HuH-7.5 (cell line): ENCODE measurements around the gene KRTAP2-4.
"Not testable (repeated sequence)": the region's sequence is repeated elsewhere in the genome, so short reads cannot be mapped to it uniquely, and the experiment has no call there.

Source experiments
- DNase-seq: peaks from one replicate; pipeline ENCODE4 v3.0.0; 2011; ENCODE audit warnings: low spot score

The KRTAP2-4 gene

DNA sequence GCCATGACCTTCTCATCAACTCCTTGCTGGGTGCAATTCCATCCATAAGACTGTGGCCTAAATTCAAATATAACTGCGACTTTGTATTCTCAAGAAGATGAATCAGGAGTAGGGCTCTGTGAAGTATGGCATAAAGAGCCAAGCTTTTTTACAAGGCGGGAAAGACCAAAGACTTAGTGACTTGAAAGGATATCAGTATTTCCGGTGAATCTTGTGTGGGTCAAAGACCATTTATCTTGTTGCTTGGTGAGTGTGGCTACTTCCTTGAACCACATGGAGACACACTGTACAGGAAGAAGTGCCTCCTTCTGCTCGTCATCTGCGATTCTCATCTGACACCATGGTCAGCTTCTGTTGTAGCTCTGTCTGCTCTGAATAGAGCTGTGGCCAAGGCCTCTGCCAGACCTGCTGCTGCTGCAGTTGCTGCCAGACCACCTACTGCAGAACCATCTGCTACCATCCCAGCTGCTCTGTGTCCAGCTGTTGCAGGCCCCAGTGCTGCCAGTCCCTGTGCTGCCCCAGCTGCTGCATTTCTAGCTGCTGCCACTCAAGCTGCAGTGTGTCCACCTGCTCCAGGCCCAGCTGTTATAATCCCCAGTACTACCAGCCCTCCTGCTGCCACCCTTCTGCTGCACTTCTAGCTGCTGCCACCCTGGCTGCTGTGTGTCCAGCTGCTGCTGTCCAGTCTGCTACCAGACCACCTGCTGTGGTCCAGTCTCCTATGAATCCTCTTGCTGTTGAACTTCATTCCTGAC is 6.1 kb upstream of the KRTAP2-4 start:
- no peak for DNase-seq

DNA sequence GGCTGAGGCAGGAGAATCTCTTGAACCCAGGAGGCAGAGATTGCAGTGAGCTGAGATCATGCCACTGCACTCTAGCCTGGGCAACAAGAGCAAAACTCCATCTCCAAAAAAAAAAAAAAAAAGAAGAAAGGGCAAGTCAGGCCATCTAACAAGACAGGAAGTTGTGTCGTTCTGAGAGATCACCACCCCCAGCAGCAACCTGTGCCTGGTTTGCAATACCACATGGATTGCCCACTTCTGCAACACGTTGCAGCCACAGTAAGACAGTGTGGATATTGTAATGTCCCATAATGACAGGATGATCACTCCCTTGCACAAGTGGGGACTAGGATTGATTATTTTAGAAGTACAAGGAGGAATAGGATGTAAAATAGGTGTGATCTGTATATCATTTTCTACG is 3.4 kb upstream of the KRTAP2-4 start:
- no peak for DNase-seq

DNA sequence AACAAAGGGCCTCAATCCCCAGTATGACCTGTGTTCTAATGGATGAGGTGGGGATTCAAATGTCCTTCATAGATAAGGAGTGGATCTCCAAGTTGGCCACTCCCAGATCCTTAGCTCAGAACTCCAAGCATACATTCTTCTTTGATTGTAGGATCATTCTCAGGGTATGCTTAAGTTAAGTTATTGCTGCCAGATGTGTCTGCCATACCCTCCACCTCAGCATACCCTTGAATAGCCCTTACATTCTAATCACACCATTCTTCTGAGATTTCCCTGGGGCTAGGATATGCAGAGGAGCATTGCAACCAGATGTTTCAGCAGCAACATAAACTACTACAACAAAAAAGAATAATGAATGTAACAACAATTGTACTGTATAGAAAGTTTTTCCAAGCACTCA is 1.6 kb upstream of the KRTAP2-4 start:
- no peak for DNase-seq

DNA sequence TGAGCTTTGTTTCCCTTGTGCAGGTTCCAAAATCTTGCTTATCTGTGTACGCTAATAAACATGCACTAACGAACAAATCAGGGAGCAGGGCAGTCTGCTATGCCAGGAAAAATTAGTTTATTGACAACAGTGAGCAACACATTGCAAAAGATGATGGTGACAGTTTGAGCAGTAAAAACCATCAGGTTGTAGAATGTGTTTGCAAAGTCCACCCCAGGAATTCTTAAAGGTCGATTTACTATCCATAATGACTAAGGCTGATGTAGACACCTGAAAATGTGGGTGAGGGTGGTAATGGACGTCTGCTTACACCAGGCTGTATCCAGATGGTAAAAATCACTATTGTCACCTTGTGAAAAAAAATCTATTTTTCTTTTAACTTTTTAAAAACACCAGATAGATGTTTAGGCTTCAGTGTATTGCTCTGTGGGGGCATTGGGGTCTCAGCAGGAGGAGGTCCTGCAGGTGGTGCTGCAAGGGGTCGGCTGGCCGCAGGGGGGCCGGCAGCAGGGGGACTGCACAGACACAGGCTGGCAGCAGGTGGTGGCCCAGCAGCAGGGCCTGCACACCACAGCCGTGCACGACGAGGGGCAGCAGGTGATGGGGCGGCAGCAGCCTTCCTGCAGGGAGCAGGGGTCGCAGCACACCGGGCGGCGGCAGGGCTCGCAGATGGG is 526 bp downstream of the KRTAP2-4 start:
- DNase-seq = not testable (repeated sequence)

DNA sequence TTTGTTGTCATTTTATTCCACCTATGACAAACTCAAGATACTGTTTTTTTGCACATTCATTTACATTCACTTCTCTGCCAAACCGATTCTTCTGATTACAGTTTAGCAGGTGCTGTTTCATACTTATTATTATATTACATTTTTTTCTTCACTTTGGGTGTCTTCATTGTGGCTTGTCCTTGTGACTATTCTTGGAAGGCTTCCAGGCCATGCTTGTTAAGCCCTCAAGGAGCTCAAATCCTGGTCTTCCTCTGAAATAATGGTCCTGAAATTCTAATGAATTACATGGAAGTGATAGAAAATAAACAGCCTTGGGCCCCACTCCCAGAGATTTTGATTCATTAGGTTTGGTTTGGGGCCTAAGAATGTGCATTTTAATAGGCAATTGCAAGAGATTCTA is 1.4 kb downstream of the KRTAP2-4 start:
- no peak for DNase-seq

DNA sequence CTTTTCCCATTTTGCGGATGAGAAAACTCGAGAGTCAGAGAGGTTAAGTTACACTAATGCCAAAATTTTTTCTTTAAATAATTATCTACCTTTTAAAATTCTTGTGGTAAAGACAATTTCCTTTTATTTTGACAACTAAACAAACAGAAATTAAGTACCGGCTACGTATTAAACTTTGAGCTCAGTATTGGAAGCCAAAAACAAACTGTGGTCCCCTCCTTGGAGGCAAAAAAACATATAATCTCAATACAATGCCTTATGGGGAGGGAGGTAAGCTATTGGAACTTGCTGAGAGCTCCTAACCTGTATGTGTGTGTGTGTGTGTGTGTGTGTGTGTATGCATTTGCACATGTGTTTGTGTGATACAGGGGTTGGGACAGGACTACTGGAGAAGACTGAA is 2.2 kb downstream of the KRTAP2-4 start:
- no peak for DNase-seq

DNA sequence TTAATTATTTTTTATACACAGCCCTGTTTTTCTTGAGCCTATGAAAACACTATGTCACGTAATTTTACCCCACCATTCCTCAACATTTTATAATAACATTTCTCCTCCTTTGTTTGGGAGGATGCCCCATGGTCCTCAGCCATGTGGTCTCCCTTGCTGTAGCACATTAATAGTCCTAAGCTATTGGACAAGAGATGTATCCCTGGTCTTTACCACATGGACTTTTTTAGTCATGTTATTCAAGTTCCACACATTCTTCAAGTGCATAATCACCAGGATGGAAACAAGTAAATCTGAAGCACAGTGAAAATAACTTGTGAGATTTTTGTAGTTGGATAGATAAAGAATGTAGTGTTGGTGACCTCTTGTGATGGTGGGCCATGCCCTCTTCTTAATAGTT is 3.7 kb downstream of the KRTAP2-4 start:
- DNase-seq = no peak

DNA sequence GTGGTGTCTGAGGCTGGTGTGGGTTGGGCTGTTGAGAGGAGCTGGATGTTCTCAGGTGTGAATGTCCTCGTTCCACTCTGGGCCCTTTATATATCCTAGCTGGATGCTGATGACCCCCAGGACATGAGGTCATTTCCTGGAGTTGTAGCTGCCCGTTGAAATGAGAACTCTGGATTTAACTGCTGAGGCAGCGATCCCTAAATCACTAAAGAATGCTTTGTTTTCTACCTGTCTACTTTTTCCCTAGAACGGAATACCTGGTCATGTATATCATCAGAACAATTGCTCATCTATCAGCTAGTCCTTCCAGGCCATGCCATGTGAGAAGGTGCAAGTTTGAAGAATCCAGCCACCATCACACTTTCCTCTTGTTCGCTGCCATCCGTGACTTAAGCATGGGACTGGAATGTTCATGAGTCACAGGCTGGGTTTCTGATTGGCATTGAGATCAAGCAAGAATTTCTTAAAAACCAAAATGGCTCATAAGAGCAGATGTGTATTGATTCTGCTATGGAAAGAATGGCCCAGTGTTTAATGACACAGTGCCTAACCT is 5.6 kb downstream of the KRTAP2-4 start, which contains the start of gene KRTAP2-3:
Gene KRTAP2-3 (minus strand): TSS at position 63 of the 553 bp plus-strand sequence. CDS start 64 bp downstream, outside the sequence.
- no peak for DNase-seq

DNA sequence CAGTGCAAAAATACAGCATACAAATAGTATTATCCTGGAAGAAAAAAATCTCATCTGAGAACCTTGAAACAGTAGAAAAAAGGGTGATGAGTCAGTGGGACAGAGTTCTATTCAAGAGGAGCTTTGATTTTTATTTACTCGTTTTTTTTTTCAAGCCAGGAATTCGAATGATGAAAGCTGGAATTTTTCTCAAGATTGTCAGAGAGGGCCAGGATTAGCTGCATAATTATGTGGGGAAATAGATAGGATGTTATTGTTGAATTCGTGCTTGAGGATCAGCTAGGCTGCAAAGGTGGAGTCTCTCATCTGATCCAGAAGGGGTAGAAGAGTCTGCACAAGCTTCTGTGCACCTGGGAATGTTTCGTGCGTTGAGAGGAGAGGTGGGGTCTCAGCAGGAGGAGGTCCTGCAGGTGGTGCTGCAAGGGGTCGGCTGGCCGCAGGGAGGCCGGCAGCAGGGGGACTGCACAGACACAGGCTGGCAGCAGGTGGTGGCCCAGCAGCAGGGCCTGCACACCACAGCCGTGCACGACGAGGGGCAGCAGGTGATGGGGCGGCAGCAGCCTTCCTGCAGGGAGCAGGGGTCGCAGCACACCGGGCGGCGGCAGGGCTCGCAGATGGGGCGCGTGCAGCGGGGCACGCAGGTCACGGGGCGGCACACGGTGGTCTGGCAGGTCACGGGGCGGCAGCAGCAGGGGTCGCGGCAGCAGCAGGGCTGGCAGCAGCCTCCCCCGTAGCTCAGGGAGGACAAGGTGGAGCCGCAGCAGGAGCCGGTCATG is 6.2 kb downstream of the KRTAP2-4 start:
- not testable (repeated sequence) for DNase-seq

DNA sequence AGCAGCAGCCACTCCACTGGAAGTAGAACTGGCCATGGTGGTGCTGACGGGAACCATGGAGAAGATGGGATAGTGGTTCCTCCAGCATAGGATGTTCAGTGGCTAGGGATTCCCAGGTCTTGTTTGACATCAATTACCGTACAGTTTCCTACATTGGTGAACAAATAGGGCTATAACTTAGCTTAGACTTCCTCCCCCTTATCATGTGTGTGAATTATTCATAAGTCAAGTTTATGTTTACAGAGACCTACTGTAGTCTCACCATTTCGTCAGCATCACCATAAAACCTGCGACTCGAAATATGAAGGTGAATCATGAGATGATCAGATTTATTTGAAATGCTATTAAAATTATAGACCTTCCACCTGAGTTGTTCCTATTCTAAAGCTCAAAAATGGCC is 6.9 kb downstream of the KRTAP2-4 start:
- DNase-seq = no peak

DNA sequence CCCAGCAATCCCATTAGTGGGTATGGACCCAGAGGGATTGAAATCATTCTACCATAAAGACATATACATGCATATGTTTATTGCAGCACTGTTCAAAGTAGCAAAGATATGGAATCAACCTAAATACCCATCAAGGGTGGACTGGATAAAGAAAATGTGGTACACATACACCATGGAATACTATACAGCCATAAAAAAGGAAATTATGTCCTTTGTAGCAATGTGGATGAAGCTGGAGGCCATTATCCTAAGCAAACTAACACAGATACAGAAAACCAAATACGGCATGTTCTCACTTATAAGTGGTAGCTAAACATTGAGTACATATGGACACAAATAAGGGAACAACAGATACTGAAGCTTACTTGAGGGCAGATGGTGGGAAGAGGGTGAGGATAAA is 8.1 kb downstream of the KRTAP2-4 start:
- DNase-seq = no peak

DNA sequence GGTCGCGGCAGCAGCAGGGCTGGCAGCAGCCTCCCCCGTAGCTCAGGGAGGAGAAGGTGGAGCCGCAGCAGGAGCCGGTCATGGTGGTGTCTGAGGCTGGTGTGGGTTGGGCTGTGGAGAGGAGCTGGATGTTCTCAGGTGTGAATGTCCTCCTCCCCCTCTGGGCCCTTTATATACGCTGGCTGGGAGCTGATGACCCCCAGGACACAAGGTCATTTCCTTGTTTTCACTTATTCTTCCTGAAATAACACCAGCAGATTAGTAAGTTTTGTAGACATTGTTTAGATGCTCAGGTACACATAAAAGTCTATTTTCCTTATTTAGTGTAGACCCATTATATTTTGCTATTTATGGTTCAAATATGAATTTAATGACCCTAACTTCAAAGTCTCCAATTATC is 10.5 kb downstream of the KRTAP2-4 start, which contains the start of gene KRTAP2-2:
Gene KRTAP2-2 (minus strand): TSS at position 101 of the 400 bp plus-strand sequence. CDS start 19 bp downstream, at position 82.
- not testable (repeated sequence) for DNase-seq

DNA sequence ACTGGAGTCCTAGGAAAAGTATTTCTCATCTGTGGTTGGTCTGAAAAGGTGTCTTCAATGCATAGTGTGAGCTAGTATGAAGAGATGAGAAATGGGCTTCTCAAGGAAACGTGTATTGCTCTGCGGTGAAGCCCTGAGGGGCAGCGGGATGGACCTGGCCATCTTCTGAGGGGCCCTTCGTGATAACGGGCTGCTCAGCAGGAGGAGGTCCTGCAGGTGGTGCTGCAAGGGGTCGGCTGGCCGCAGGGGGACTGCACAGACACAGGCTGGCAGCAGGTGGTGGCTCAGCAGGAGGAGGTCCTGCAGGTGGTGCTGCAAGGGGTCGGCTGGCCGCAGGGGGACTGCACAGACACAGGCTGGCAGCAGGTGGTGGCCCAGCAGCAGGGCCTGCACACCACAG is 11.1 kb downstream of the KRTAP2-4 start:
- DNase-seq = not testable (repeated sequence)

DNA sequence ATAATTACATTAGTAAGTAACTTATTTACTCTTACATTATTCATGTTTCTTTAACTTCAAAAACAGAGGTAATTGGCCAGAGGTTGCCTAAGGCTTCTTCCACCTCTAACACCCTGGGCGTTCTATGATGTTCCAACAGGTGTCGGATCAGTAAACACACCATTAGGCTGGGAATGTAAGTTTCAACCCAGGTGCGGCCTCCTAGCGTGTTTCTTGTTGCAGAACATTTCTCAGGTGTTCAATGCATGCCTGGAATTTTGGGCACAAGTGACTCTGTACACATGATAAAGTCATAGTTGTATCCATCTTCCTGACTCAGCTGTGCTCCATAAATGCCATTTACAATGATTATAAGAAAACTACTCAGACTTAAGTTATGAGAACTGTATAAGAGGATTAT is 11.7 kb downstream of the KRTAP2-4 start:
- no peak for DNase-seq

DNA sequence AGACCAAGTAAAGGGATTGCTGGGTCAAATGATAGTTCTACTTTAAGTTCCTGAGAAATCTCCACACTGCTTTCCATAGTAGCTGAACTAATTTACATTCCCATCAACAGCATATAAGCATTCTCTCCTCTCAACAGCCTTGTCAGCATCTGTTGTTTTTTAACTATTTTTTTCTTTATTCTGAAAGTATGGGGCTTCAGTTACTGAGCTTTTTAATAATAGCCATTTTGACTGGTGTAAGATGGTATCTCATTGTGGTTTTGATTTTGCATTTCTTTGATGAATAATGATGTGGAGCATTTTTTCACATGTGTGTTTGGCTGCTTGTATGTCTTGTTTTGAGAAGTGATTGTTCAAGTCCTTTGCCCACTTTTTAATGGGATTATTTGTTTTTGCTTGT is 13.1 kb downstream of the KRTAP2-4 start:
- no peak for DNase-seq

DNA sequence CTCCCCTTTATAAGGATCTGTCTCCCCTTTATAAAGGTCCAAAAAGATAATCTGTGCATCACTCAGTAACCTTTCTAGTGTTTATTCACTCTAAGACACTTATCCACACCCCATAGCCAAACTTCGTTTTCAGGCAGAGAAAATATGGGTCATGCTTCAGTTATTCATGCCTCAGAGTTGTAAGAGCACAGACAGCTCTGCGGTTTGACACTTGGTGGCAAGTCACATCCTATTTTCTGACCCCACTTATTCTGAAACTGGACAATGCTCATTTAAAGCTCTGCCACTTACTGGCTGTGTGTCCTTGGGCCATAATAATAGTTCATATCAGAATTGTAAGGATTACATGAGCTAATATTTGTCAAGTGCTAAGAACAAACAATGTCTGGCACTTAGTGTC is 16.6 kb downstream of the KRTAP2-4 start:
- no peak for DNase-seq

DNA sequence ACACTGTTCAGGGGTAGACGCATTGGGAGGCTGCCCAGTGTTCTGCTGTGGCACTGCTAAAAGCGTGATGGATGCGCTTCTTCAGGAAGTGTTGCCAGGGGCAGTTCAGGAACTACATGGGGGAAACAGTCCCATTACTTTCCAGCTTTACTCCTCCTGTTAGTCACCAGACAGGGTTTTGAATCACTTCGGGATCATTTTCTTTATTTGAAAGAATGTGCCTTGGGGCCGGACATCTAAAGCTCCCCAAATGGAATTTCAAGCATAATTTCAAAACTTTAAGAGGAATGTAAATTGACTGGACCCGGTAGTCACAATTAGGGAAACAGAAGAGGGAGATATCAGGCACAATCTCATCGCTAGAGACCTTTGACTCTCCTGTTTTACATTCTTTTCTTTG is 17.2 kb downstream of the KRTAP2-4 start:
- no peak for DNase-seq

DNA sequence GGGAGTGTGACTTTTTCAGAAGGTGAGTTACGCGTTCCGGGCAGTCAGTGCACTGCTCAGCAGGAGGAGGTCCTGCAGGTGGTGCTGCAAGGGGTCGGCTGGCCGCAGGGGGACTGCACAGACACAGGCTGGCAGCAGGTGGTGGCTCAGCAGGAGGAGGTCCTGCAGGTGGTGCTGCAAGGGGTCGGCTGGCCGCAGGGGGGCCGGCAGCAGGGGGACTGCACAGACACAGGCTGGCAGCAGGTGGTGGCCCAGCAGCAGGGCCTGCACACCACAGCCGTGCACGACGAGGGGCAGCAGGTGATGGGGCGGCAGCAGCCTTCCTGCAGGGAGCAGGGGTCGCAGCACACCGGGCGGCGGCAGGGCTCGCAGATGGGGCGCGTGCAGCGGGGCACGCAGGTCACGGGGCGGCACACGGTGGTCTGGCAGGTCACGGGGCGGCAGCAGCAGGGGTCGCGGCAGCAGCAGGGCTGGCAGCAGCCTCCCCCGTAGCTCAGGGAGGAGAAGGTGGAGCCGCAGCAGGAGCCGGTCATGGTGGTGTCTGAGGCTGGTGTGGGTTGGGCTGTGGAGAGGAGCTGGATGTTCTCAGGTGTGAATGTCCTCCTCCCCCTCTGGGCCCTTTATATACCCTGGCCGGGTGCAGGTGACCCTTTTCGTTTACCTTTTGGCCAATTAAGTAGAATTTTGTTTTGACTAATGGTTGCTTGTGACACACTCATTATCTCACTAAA is 18.8 kb downstream of the KRTAP2-4 start, which contains the start of gene KRTAP2-1:
Gene KRTAP2-1 (minus strand): TSS at position 582 of the 731 bp plus-strand sequence. CDS start 49 bp downstream, at position 533.
- not testable (repeated sequence) for DNase-seq

DNA sequence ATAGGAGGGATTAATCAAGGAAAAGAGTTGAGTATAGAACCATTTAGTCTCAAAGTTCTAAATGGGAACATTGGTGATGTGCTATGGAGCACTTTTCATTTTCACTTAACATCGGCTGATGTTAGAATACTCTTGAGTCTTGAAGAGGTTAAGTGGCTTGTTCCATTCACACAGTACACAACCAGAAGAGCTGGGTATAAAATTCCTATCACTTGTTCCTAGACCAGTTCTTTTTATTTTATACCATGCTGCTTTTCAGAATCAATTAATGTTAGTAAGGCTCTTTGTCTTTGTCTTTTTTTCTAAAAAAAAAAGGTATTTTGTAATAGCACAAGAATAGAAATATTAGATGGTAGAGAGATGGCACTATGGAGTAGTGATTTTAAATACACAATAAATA is 22.7 kb downstream of the KRTAP2-4 start:
- DNase-seq = no peak

DNA sequence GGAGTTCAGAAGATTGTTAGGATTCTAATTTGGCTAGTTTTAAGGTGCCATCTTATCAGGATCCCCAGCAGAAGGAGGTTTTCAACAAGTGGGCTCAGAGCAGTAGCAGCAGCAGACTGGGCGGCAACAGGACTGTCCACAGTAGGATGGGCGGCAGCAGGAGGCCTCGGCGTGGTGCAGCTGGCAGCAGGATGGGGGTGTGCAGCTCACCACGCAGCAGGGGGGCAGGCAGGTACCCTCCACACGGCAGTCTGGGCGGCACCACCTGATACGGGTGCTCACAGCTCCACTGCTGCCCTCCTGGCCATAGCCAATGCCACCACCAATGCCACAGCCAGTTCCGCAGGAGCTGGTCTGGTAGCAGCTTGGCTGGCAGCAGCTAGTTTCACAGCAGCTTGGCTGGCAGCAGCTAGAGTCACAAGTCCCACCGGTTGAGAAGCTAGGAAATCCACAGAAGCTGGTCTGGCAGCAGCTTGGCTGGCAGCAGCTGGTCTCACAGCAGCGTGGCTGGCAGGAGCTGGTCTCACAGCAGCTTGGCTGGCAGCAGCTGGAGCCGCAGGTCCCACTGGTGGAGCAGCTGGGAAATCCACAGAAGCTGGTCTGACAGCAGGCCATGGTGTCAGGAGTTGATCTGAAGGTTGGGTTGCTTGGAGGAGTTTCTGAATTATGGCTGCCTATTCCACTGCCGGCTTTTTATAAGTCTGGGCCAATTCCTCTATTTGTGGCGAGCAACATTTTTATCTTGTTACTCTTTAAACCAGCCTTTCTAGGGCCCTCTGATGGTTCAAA is 24.7 kb downstream of the KRTAP2-4 start, which contains the start of gene KRTAP1-1:
Gene KRTAP1-1 (minus strand): TSS at position 668 of the 789 bp plus-strand sequence. CDS start 53 bp downstream, at position 615.
- DNase-seq = not testable (repeated sequence)
